WI38 (cell line): ENCODE data around the gene STMP1.

Source experiments
- H3K4me3 ChIP-seq: 2 replicates; pipeline ENCODE4 v1.5.1; 2011; ENCODE audit warnings: low read depth, mild to moderate bottlenecking, control low read depth, low read length
- TF ChIP-seq, protein P1 (sequence below): IDR thresholded peaks from 2 replicates; pipeline ENCODE4 v1.5.1; 2012; ENCODE audit warnings: low read depth, mild to moderate bottlenecking, control low read depth, low read length

Gene STMP1

DNA sequence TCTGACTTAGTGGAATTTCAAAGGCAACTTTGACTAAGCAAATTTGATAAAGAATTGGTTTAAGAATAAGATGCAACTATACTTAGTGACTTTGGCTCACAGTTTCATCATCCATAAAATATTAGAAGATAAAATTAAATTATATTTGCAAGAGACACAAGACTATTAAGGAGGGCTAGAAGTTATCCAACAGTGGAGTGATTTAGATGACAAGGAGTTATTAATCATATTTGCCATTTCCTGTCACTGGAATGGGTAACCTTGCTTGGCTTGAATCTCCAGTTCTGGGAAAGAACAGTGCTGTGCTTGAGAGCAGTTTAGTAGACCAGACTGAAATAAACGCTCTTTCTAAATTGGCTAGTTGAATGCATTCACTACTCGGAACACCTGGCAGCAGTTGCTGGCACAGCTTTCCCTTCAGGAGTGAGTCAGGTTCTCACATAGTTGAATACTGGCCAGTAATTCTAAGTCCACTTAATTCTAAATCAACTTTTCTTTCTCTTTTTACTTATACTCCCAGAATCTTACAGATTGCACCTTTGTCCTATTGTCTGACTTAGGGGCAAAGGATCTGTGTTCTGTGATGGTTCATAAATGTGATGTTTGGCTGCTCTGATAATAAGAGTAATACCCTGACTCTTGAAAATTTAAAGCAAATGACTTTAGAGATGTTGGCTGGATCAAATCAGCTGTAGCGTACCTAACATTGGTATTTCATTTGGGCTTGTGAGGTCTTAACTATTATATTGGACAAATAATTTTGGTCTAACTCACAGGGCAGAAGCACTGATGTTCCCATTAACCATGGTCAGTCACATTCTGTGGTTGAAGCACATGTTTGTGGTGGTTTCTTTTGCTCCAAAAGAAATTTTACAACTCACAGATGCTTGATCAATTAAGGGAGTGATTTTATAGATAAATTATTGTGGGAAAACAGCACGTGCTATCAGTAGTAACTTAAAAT is 16.6 kb downstream of the STMP1 start:
- TF ChIP-seq, protein P1, sequence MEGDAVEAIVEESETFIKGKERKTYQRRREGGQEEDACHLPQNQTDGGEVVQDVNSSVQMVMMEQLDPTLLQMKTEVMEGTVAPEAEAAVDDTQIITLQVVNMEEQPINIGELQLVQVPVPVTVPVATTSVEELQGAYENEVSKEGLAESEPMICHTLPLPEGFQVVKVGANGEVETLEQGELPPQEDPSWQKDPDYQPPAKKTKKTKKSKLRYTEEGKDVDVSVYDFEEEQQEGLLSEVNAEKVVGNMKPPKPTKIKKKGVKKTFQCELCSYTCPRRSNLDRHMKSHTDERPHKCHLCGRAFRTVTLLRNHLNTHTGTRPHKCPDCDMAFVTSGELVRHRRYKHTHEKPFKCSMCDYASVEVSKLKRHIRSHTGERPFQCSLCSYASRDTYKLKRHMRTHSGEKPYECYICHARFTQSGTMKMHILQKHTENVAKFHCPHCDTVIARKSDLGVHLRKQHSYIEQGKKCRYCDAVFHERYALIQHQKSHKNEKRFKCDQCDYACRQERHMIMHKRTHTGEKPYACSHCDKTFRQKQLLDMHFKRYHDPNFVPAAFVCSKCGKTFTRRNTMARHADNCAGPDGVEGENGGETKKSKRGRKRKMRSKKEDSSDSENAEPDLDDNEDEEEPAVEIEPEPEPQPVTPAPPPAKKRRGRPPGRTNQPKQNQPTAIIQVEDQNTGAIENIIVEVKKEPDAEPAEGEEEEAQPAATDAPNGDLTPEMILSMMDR = no peak
- no peak overlapping the region for H3K4me3 ChIP-seq

GRCh38 chr7:135681762-135682161 is 19.4 kb downstream of the STMP1 start:
- TF ChIP-seq, protein P1 = no peak
- no peak overlapping the region for H3K4me3 ChIP-seq

- TF ChIP-seq, protein P1 = no peak
- H3K4me3 ChIP-seq = no peak overlapping the region
Measured at GRCh38 chr7:135682191-135682590, 19.9 kb downstream of the STMP1 start.

DNA sequence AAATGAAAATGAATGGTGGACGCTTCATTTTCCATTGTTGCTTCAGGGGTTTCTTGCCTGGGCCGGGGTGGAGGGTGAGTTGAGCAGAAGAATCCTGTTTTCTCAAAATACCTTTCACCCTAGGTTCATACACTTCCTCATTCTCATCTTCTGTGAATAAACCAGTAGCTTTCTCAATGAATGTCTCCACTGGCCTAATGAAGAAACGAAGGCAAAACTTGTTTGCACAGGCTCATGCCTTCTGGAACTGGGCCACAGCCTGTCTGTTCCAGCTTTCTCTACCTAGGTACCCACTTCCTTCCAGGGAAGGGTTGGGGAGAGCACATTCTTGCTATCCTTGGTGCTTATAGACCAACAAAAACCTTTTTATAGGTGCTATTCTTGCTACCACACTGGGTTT is 21.3 kb downstream of the STMP1 start:
- TF ChIP-seq, protein P1 = no peak
- H3K4me3 ChIP-seq = no peak overlapping the region

GRCh38 chr7:135684136-135684535 is 21.8 kb downstream of the STMP1 start:
- no peak overlapping the region for H3K4me3 ChIP-seq
- TF ChIP-seq, protein P1 = no peak

DNA sequence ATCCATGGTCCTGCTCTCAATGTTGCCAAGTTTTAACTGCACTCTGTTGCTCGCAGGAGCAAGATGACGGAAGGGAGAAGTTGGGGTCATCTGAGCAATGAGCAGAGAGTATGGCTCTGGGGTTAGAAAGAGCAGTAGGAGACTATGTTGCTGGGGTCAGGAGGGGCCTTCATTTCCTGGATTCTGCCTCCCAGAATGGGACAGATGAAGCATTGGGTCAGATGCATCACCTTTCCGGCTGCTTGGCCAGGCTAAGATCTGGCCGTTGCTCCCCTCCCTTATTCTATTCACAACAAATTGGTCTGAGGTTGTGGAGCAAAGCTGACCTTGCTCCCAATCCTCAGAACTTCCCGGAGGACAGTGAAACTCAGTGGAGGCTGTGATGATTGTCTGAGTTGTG is 22.4 kb downstream of the STMP1 start:
- TF ChIP-seq, protein P1 = no peak
- no peak overlapping the region for H3K4me3 ChIP-seq
